Measurements from ENCODE around the gene PITX1. TPM values are rescaled to one million over a fixed set of nuclear protein-coding genes. Genes with fewer than 3 reads are reported as not detected.
A peak's percentile ranks its signal among the peaks of the same experiment; 100 is the strongest.
"Not testable (repeated sequence)": the region's sequence is repeated elsewhere in the genome, so short reads cannot be mapped to it uniquely, and the experiment has no call there.

PITX1 gene
- total RNA-seq, 1 experiment from 2014 or later, result 38.5 TPM

DNA sequence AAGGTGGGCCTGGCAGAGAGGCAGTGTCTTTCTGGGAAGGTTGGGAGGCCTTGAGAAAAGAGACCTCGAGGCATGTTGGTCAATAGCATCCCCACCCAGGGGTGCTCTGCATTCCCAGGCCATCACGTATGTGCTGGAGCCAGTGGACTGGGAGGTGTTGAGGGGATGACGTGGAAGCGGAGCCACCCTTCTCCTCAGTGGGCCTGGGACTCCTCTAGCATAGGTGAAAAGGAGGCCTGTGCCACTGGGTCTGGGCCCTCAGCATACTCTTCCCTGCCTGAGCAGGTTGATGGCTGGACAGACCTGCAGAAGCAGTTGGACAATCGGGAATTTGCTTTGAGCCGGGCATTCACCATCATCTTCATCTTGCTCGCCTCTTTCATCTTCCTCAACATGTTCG is 25.5 kb downstream of the PITX1 start:
- Histone ChIP-seq H3K4me1 (no peaks in the 10 kb centered on the region), H3K36me3 (no peaks in the 10 kb centered on the region), H3K9me3 (replicated peaks) (no peaks in the 10 kb centered on the region), H3K4me3 (no peak overlapping the region), H3K27me3 (no peaks in the 10 kb centered on the region), H3K27ac (no peak overlapping the region)
- DNase-seq, result no peak

DNA sequence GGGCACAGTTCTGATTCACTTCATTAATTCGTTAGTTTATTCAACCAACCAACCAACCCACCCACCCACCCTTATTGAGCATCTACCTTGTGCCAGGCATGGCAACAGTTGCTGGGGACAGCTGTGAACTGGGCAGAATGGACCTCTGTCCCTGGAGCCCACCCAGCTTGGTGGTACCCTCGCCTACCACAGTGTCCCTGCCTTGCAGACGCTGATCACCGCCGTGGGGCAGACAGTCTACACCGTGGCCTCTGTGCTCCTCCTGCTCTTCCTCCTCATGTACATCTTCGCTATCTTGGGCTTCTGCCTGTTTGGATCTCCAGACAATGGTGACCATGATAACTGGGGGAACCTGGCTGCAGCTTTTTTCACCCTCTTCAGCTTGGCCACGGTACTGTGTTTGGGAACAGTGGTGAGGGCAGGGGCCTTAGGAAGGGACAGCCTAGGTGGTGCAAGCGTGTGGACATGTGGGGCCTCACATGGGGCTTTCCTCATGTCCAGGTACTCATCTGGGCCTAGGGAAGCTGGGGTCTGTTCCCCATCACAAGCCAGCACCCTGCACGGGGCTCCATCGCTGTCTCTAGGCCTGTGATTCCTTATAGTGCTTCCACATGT is 26.2 kb downstream of the PITX1 start:
- DNase-seq, result no peak
- no peak overlapping the region for H3K4me3 ChIP-seq
- H3K27ac ChIP-seq, result no peak overlapping the region
- no peaks in the 10 kb centered on the region for H3K36me3 ChIP-seq
- H3K4me1 ChIP-seq, result no peaks in the 10 kb centered on the region
- H3K27me3 ChIP-seq, result no peaks in the 10 kb centered on the region
- H3K9me3 ChIP-seq (replicated peaks), result no peaks in the 10 kb centered on the region

GRCh38 chr5:135007305-135007704 is 26.7 kb downstream of the PITX1 start:
- Histone ChIP-seq H3K9me3 (replicated peaks) (no peaks in the 10 kb centered on the region), H3K4me1 (no peaks in the 10 kb centered on the region), H3K36me3 (no peaks in the 10 kb centered on the region), H3K4me3 (no peak overlapping the region), H3K27ac (no peak overlapping the region), H3K27me3 (no peaks in the 10 kb centered on the region)
- no peak for DNase-seq

GRCh38 chr5:135005076-135005475 is 29.0 kb downstream of the PITX1 start:
- H3K4me1 ChIP-seq, result no peaks in the 10 kb centered on the region
- H3K4me3 ChIP-seq, result no peak overlapping the region
- no peak overlapping the region for H3K27ac ChIP-seq
- H3K9me3 ChIP-seq (replicated peaks), result no peaks in the 10 kb centered on the region; the same call in 1 of the 2 replicates
- no peaks in the 10 kb centered on the region for H3K27me3 ChIP-seq
- H3K36me3 ChIP-seq, result no peaks in the 10 kb centered on the region
- DNase-seq, result no peak

- H3K9me3 ChIP-seq (replicated peaks), result no peaks in the 10 kb centered on the region; the same call in 1 of the 2 replicates
- H3K4me3 ChIP-seq, result no peak overlapping the region
- no peak for DNase-seq
- H3K27me3 ChIP-seq, result no peaks in the 10 kb centered on the region
- no peak overlapping the region for H3K27ac ChIP-seq
- H3K4me1 ChIP-seq, result no peaks in the 10 kb centered on the region
- H3K36me3 ChIP-seq, result no peaks in the 10 kb centered on the region
Measured at GRCh38 chr5:135004376-135004775, 29.7 kb downstream of the PITX1 start.

DNA sequence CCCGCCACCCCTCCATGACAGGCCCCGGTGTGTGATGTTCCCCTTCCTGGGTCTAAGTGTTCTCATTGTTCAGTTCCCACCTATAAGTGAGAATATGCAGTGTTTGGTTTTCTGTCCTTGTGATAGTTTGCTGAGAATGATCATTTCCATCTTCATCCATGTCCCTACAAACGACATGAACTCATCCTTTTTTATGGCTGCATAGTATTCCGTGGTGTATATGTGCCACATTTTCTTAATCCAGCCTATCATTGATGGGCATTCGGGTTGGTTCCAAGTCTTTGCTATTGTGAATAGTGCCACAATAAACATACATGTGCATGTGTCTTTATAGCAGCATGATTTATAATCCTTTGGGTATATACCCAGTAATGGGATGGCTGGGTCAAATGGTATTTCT is 36.0 kb downstream of the PITX1 start:
- not testable (repeated sequence) for H3K27me3 ChIP-seq; DNase-seq; H3K4me3 ChIP-seq; H3K27ac ChIP-seq; H3K36me3 ChIP-seq; H3K4me1 ChIP-seq; H3K9me3 ChIP-seq (replicated peaks)

GRCh38 chr5:134997015-134997414 is 37.0 kb downstream of the PITX1 start:
- Histone ChIP-seq H3K4me1 (no peaks in the 10 kb centered on the region), H3K27ac (no peak overlapping the region), H3K27me3 (no peaks in the 10 kb centered on the region), H3K36me3 (no peaks in the 10 kb centered on the region), H3K9me3 (replicated peaks) (peaks cover 3% of the 10 kb centered on the region; the same call in 1 of the 2 replicates), H3K4me3 (no peak overlapping the region)
- DNase-seq, result no peak

DNA sequence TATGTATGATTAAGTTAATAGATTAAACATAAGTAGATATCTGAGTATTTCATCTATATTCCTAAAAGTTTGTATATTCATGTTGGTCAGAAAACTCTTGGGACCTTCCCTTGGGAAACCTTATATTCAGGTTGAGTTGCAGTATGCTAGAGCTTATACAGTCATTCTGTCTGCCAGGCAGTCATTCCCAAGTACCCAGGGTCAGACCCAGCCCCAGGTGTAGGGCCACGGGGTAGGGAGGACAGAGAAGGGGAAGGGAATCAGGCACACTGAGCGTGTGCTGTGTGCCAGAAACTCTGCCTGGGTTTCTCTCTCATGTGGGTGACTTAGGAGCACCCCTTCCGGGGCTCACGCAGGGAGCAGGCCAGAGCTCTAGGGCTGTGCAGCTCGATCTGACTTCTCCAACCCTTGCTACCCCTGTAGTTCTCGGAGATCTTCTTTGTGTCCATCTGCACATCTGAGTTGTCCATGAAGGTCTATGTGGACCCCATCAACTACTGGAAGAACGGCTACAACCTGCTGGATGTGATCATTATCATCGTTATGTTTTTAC is 38.1 kb downstream of the PITX1 start:
- DNase-seq, result no peak
- H3K36me3 ChIP-seq, result no peaks in the 10 kb centered on the region
- no peak overlapping the region for H3K4me3 ChIP-seq
- H3K27ac ChIP-seq, result no peak overlapping the region
- H3K9me3 ChIP-seq (replicated peaks), result peaks cover 3% of the 10 kb centered on the region; the same call in 1 of the 2 replicates
- no peaks in the 10 kb centered on the region for H3K27me3 ChIP-seq
- no peaks in the 10 kb centered on the region for H3K4me1 ChIP-seq

DNA sequence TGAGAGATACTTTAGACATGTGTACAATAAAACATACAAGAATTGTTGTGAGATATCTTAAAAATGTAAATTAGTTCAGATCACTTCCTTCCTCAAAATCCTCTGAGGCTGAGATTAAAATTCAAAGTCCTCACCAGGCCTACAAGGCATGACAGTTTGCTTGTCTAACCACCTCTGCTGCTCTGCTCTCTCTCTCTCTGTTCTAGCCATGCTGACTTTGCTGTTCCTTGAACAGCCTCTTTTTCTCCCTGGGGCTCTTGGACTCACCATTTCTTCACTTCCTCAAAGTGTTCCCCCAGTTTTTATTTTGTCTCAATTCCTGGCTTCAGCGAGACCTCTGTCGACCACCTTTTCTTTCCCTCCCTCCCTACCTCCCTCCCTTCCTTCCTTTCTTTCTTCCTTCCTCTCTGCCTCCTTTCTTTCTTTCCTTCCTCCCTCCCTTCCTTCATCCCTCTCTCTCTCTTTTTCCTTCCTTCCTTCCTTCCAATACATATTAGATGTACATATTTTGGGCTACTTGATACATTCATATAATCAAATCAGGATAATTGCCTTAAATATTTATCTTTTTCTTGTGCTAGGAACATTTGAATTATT is 39.4 kb downstream of the PITX1 start:
- 0 out of 2 replicates have a peak, but pooled peaks cover 3% of the 10 kb centered on the region for H3K9me3 ChIP-seq (replicated peaks)
- no peak for DNase-seq

DNA sequence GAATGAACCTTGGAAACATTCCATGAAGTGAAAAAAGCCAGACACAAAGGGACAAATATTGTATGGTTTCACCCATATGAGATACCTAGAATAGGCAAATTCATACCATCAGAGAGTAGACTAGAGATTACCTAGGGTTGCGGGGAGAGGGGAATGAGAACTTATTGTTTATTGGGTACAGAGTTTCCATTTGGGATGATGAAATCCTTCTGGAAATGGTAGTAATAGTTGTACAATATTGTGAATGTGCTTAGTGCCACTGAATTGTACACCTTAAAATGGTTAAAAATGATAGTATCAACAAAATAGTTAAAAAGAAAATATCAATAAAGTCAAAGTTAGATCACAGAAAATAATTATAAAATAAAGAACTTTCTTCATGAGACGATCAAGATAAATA is 40.9 kb downstream of the PITX1 start:
- no peak for DNase-seq
- Histone ChIP-seq H3K4me1 (no peaks in the 10 kb centered on the region), H3K36me3 (no peaks in the 10 kb centered on the region), H3K9me3 (replicated peaks) (no peaks in the 10 kb centered on the region), H3K4me3 (no peak overlapping the region), H3K27ac (no peak overlapping the region), H3K27me3 (no peaks in the 10 kb centered on the region)

More for the DNA sequence above, 39.4 kb downstream of the PITX1 start:
- no peak overlapping the region for H3K4me3 ChIP-seq
- no peaks in the 10 kb centered on the region for H3K36me3 ChIP-seq
- no peaks in the 10 kb centered on the region for H3K4me1 ChIP-seq
- no peaks in the 10 kb centered on the region for H3K27me3 ChIP-seq
- H3K27ac ChIP-seq, result no peak overlapping the region

GRCh38 chr5:134992148-134992547 is 41.9 kb downstream of the PITX1 start:
- Histone ChIP-seq H3K27ac (no peak overlapping the region), H3K36me3 (no peaks in the 10 kb centered on the region), H3K4me1 (no peaks in the 10 kb centered on the region), H3K9me3 (replicated peaks) (no peaks in the 10 kb centered on the region), H3K4me3 (no peak overlapping the region), H3K27me3 (no peaks in the 10 kb centered on the region)
- no peak for DNase-seq

GRCh38 chr5:134990183-134990582 is 43.8 kb downstream of the PITX1 start:
- not testable (repeated sequence) for H3K36me3 ChIP-seq; H3K9me3 ChIP-seq (replicated peaks); DNase-seq; H3K4me1 ChIP-seq; H3K4me3 ChIP-seq; H3K27me3 ChIP-seq; H3K27ac ChIP-seq

- H3K27ac ChIP-seq, result no peak overlapping the region
- H3K9me3 ChIP-seq (replicated peaks), result no peaks in the 10 kb centered on the region
- H3K27me3 ChIP-seq, result no peaks in the 10 kb centered on the region
- H3K4me1 ChIP-seq, result no peaks in the 10 kb centered on the region
- H3K4me3 ChIP-seq, result no peak overlapping the region
- no peaks in the 10 kb centered on the region for H3K36me3 ChIP-seq
- DNase-seq, result peak in 1 of 2 experiments; percentile 15
Measured at GRCh38 chr5:134989266-134989830, 44.7 kb downstream of the PITX1 start.

DNA sequence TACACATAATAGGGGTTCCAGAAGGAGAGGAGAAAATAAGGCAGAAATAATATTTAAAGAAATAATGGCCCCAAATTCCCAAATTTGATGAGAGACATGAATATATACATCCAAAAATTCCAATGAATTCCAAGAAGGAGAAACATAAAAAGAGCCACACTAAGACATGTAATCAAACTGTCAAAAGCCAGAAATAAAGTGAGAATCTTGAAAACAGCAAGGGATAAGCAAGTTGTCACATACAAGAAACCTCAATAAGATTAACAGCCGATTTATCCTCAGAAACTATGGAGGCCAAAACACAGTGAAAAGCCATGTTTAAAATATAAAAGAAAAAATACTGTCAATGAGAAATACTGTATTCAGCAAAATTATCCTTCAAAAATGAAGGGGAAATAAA is 51.8 kb downstream of the PITX1 start:
- Histone ChIP-seq H3K4me1 (no peaks in the 10 kb centered on the region), H3K27me3 (no peaks in the 10 kb centered on the region), H3K9me3 (replicated peaks) (peaks cover 11% of the 10 kb centered on the region), H3K27ac (no peak overlapping the region), H3K36me3 (no peaks in the 10 kb centered on the region), H3K4me3 (no peak overlapping the region)
- DNase-seq, result no peak

GRCh38 chr5:134979416-134979815 is 54.6 kb downstream of the PITX1 start:
- H3K27me3 ChIP-seq, result no peaks in the 10 kb centered on the region
- peaks cover 11% of the 10 kb centered on the region for H3K9me3 ChIP-seq (replicated peaks)
- no peak for DNase-seq
- H3K4me1 ChIP-seq, result no peaks in the 10 kb centered on the region
- H3K4me3 ChIP-seq, result no peak overlapping the region
- H3K36me3 ChIP-seq, result no peaks in the 10 kb centered on the region
- no peak overlapping the region for H3K27ac ChIP-seq
